GM20000 (cell line): ENCODE results near the gene CPA5.

Experiments
- DNase-seq: peaks from one replicate; pipeline ENCODE4 v3.0.0; 2012; ENCODE audit warnings: low spot score
- TF ChIP-seq, protein P1 (sequence below): IDR thresholded peaks from 2 replicates; pipeline ENCODE4 v1.5.1; 2012; ENCODE audit warnings: mild to moderate bottlenecking, control low read depth; ENCODE audit errors: extremely low read depth, missing control alignments

The CPA5 gene

DNA sequence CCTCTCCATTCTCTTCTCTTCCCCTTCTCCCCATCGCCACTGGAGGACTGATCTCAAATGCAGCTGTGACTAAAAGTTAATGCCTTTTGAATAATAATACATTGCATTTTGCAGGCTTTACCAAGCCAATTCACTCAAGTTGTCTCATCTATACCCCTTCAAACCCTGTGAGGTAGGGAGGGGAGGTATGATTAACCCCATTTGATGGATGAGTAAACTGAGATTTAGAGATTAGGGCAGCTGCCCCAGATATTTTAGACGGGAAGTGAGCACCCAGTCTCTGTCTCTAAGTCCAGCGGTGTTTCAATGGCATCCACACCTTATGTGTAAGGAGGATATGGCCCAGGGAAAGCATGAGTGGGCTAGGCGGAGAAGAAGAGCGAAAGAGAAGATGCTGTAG, 1.1 kb downstream of the CPA5 start:
- no peak for DNase-seq
- TF ChIP-seq, protein P1, sequence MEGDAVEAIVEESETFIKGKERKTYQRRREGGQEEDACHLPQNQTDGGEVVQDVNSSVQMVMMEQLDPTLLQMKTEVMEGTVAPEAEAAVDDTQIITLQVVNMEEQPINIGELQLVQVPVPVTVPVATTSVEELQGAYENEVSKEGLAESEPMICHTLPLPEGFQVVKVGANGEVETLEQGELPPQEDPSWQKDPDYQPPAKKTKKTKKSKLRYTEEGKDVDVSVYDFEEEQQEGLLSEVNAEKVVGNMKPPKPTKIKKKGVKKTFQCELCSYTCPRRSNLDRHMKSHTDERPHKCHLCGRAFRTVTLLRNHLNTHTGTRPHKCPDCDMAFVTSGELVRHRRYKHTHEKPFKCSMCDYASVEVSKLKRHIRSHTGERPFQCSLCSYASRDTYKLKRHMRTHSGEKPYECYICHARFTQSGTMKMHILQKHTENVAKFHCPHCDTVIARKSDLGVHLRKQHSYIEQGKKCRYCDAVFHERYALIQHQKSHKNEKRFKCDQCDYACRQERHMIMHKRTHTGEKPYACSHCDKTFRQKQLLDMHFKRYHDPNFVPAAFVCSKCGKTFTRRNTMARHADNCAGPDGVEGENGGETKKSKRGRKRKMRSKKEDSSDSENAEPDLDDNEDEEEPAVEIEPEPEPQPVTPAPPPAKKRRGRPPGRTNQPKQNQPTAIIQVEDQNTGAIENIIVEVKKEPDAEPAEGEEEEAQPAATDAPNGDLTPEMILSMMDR: no peak

GRCh38 chr7:130346177-130346905, 1.7 kb downstream of the CPA5 start:
- TF ChIP-seq, protein P1: no peak
- no peak for DNase-seq

GRCh38 chr7:130346941-130347340, 2.3 kb downstream of the CPA5 start:
- TF ChIP-seq, protein P1: no peak

DNA sequence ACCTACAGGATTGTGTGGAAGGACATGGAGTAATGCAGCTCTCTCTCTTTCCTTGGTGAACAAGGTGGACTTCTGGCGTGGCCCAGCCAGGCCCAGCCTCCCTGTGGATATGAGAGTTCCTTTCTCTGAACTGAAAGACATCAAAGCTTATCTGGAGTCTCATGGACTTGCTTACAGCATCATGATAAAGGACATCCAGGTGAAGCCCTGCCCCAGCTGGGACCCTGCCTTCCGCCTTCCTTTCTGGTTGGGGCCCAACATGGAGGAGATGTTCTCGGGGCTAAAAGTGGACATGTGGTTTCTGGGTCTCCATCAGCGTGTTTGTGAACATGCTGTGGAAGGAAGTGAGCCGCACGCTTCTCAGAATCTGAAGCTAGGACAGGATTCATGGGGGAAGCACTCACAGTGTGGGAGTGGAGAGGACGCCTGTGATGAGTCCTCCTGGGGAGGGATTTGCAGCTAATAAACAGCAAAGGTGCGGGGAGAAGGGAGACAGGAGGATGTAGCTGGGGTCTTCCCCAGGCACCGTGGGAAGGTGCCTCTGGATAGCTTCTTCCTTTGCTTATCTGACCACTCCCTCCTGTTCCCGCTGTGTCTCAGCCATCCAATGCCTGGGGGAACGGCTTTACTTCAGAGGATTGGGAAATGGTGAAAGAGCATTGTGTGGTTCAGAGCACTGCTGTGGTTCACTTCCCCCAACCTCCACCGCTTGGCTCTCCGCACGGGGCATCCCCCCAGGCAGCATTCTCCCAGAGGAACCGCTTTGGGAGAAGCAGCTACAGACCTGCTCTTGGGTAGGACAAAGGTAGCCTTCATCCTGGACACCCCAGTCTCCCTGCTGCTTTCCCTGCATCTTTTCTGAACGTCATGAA, 5.5 kb downstream of the CPA5 start:
- no peak for DNase-seq
- TF ChIP-seq, protein P1: no peak

More at GRCh38 chr7:130346941-130347340, 2.3 kb downstream of the CPA5 start:
- DNase-seq: no peak

DNA sequence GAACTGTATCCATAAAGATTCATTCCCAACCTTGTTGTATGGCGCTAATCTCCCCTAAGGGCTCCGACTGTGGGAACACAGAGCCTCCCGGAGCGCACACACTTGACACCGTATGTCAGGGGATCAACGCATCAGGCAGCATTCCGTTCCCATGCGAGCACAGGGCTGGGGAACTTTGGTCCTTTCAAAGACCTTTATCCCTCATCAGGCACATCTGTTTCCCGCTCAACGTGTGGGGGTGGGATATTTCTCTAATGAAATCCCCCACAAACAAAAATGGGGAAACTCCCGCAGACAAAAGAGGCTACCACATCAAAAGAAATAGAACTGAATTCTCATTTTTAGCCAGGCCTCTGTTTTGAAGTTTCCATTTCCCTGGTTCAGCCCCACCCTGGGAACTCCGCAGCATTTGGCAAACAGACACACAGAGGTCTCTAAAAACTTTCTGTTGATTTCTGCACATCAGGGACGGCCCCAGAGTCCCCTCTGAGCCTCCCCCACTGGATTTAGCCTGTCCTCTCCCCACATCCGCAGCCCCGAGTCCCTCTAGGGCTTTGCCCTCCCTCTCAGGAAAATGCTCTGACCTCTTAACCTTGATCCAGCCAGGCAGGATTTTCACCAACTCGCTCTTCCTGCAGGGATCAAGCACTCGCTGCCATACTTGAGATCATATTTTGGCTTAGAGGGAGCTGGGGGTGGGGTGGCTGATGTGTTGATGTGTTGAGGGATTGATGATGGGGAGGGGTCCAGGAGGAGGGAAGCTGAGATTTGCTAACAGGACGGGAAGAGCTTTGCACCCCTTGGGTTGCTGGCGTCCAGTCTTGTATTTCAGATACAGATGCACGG, 6.6 kb downstream of the CPA5 start:
- DNase-seq: peak; percentile 46
- TF ChIP-seq, protein P1: no peak

- TF ChIP-seq, protein P1: no peak
- no peak for DNase-seq
Observed at GRCh38 chr7:130351791-130352090, 7.1 kb downstream of the CPA5 start.
